GM12878 (cell line): Measurements from ENCODE around the gene SHB. TPM values are rescaled to one million over a fixed set of nuclear protein-coding genes. Genes with fewer than 3 reads are reported as not detected.

ENCODE experiments used
- ATAC-seq: fragments of 200-7000 bp; cut with Tn5 transposase; 3 replicates; pipeline ENCODE4 v1.9.1; 2020; ENCODE audit warnings: mild to moderate bottlenecking, moderate library complexity
- BruUV-seq: library from RNA; stranded (reverse); fragments of 400-500 nt; replicated peaks from 2 replicates; lab custom pipeline; 2021; lab: Mats Ljungman, UMichigan
- CTCF ChIA-PET: fragments of 300-600 bp; sonication (Branson Sonifier 250); formaldehyde crosslinking; extraction: SDS; loops from one replicate; lab custom pipeline; 2021; ENCODE audit warnings: inconsistent platforms; lab: Yijun Ruan, JAX
- POLR2A ChIA-PET: fragments of 350-600 bp; formaldehyde crosslinking; extraction: SDS; loops from one replicate; lab custom pipeline; 2021; ENCODE audit warnings: inconsistent platforms; lab: Charles Lee
- RAD21 ChIA-PET: fragments of 300-600 bp; sonication (Branson Sonifier 250); formaldehyde crosslinking; loops from one replicate; lab custom pipeline; 2023; ENCODE audit warnings: antibody characterized with exemption; ENCODE audit not compliant: unreplicated experiment; lab: Charles Lee
- SMC1A ChIA-PET: fragments of 300-600 bp; sonication (Branson Sonifier 250); formaldehyde crosslinking; loops from one replicate; lab custom pipeline; 2023; ENCODE audit not compliant: unreplicated experiment, uncharacterized antibody; lab: Charles Lee
- DNase-seq: peaks from one replicate; pipeline ENCODE4 v3.0.0-alpha.2; 2011; ENCODE audit warnings: low read depth, low spot score
- FAIRE-seq: peaks from 3 replicates; lab custom pipeline; 2011; peaks lifted over from hg19 to GRCh38; lab: Jason Lieb, UNC
- H2AFZ ChIP-seq: 2 replicates; pipeline ENCODE4 v1.6.0; 2011; ENCODE audit warnings: low read depth, low read length, control low read depth; ENCODE audit not compliant: control insufficient read depth
- H3K27ac ChIP-seq: 2 replicates; pipeline ENCODE4 v1.5.1; 2011; ENCODE audit warnings: control low read depth; ENCODE audit not compliant: control insufficient read depth, insufficient read depth
- H3K27me3 ChIP-seq, 2 experiments: replicated peaks in 1 of 2; 2 replicates each; pipeline versions ENCODE4 v1.6.0 to v1.6.1; 2011; ENCODE audit warnings: low read length in 1 of 2; ENCODE audit not compliant: control insufficient read depth in 2 of 2, insufficient read depth in 2 of 2
- H3K36me3 ChIP-seq, 2 experiments: 2 replicates each; pipeline ENCODE4 v1.5.1; 2011; ENCODE audit warnings: low read length in 1 of 2; ENCODE audit not compliant: control insufficient read depth in 2 of 2, insufficient read depth in 2 of 2
- H3K4me1 ChIP-seq: 2 replicates; pipeline ENCODE4 v1.6.1; 2011; ENCODE audit warnings: mild to moderate bottlenecking, low read length, moderate library complexity, mixed read lengths; ENCODE audit not compliant: control insufficient read depth, insufficient read depth
- H3K4me2 ChIP-seq: 2 replicates; pipeline ENCODE4 v1.6.0; 2011; ENCODE audit warnings: control low read depth; ENCODE audit not compliant: control insufficient read depth, insufficient read depth
- H3K4me3 ChIP-seq: fragments of 200-600 bp; sonication (generic); 2 replicates; pipeline ENCODE4 v1.5.1; 2016
- H3K79me2 ChIP-seq: 2 replicates; pipeline ENCODE4 v1.6.0; 2011; ENCODE audit warnings: low read length; ENCODE audit not compliant: control insufficient read depth, insufficient read depth
- H3K9ac ChIP-seq: 2 replicates; pipeline ENCODE4 v1.8.0; 2011; ENCODE audit warnings: low read length, control low read depth, mixed read lengths; ENCODE audit not compliant: control insufficient read depth, insufficient read depth
- H3K9me3 ChIP-seq: replicated peaks from 3 replicates; pipeline ENCODE4 v1.5.1; 2011; ENCODE audit warnings: mild to moderate bottlenecking, low read length; ENCODE audit not compliant: control insufficient read depth, insufficient read depth
- H4K20me1 ChIP-seq: 2 replicates; pipeline ENCODE4 v1.6.0; 2011; ENCODE audit not compliant: control insufficient read depth, insufficient read depth
- HDGF ChIP-seq: fragments of 450-650 bp; IDR thresholded peaks from 2 replicates; pipeline ENCODE4 v1.6.1; 2016; ENCODE audit warnings: antibody characterized with exemption
- KAT2A ChIP-seq: conservative IDR thresholded peaks from 2 replicates; pipeline ENCODE4 v1.6.1; 2011; ENCODE audit warnings: low read depth, low read length; ENCODE audit not compliant: control insufficient read depth
- MTA3 ChIP-seq: IDR thresholded peaks from 2 replicates; pipeline ENCODE4 v1.6.1; 2012; ENCODE audit warnings: low read length, inconsistent platforms, borderline replicate concordance
- NFYA ChIP-seq: IDR thresholded peaks from 2 replicates; pipeline ENCODE4 v1.6.1; 2011; ENCODE audit warnings: low read depth, mild to moderate bottlenecking, low read length, improper control_type of control experiment, borderline replicate concordance
- SMC3 ChIP-seq: IDR thresholded peaks from 2 replicates; pipeline ENCODE4 v1.6.1; 2011; ENCODE audit warnings: low read length, improper control_type of control experiment, borderline replicate concordance
- SREBF1 ChIP-seq: IDR thresholded peaks from 2 replicates; pipeline ENCODE4 v1.6.1; 2012; ENCODE audit warnings: mild to moderate bottlenecking, low read length
- ZBED1 ChIP-seq: IDR thresholded peaks from 2 replicates; pipeline ENCODE4 v1.6.1; 2016; ENCODE audit warnings: borderline replicate concordance
- WGBS: methylation state at CpG from one replicate; pipeline ENCODE4 v1.1.6; 2016; ENCODE audit warnings: low lambda C conversion rate; ENCODE audit not compliant: insufficient replicate concordance, insufficient coverage; ENCODE audit errors: missing lambda C conversion rate; 5-methylcytosine and 5-hydroxymethylcytosine counted together
- in situ Hi-C: fragments of 300-500 bp; cut with MboI; formaldehyde crosslinking; loops from 9 replicates; pipeline ENCODE4 v1.14.3; 2018; ENCODE audit warnings: mixed read lengths
- intact Hi-C: fragments of 100-400 bp; cut with micrococcal nuclease; formaldehyde crosslinking; loops from one replicate; pipeline ENCODE4 v1.14.2; 2022; ENCODE audit not compliant: unreplicated experiment
- polyA plus RNA-seq, 11 experiments: library from polyadenylated mRNA; depleted of rRNA in 4 of 11; unstranded in 6 of 11; stranded (reverse) in 5 of 11; fragments of >200 nt; fragmentation: Nextera tagmentation in 4 of 11; fragmentation: Illumina TruSeq in 1 of 11; extraction: Ambion mirVana in 4 of 11; extraction: Trizol in 1 of 11; gene quantifications; 1 replicate in 1 of 11; 2 replicates in 10 of 11; pipeline versions ENCODE4 v1.2.1 to v1.2.3, GENCODE V29; 2011 to 2016; ENCODE audit warnings: inconsistent platforms in 2 of 11, missing spikeins in 2 of 11, low read depth in 1 of 11
- total RNA-seq, 4 experiments: library from RNA; depleted of rRNA in 3 of 4; stranded (reverse); fragments of >200 nt in 3 of 4; fragmentation: Illumina TruSeq in 1 of 4; extraction: Trizol in 1 of 4; gene quantifications; 2 replicates each; pipeline versions ENCODE4 v1.2.1 to v1.2.3, GENCODE V29; 2013 to 2021
- TF ChIP-seq, protein P1 (sequence below): fragments of 450-650 bp; conservative IDR thresholded peaks from 2 replicates; pipeline ENCODE4 v1.6.1; 2017; ENCODE audit warnings: mild to moderate bottlenecking, moderate library complexity

Gene SHB
- total and polyA plus RNA-seq, 10 of the 15 experiments (the other 5 are each of a cell fraction or from before 2014, with no cell fraction given), result 0.29 to 6.2 (median 1.3) TPM

DNA sequence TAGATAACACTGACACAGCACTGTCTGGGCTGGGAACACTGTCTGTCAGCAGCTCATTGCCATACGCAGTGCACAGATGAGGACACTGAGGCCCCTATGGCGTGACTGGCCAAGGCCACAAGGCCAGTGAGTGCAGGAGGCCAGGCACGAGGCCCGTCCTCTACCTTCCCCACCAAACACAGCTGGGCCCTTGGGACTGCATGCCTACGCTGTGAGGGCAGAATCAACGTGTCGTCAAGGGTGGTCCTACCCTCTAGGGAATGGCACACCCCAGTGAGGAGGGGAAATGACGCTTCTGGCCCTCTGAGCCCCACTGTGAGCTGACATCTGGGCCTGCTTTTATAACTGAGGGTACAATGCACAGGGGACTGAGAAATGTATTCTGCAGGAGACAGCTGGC lies 123.0 kb downstream of the SHB start:
- ChIA-PET SMC1A (no interaction called here), RAD21 (interaction anchor here (1.3 kb wide), 1 partner anchor 33 kb away, joined by 3 read pairs; no protein-coding TSS in a partner anchor), CTCF (no interaction called here), POLR2A (no interaction called here)
- no peaks in the 10 kb centered on the region for H4K20me1 ChIP-seq
- H3K4me1 ChIP-seq, result no peaks in the 10 kb centered on the region
- ATAC-seq (no peak), DNase-seq (no peak), FAIRE-seq (no peak)
- no TSS peak for BruUV-seq
- H3K27ac ChIP-seq, result no peak overlapping the region
- no peak for TF ChIP-seq SREBF1
- TF ChIP-seq, protein P1, sequence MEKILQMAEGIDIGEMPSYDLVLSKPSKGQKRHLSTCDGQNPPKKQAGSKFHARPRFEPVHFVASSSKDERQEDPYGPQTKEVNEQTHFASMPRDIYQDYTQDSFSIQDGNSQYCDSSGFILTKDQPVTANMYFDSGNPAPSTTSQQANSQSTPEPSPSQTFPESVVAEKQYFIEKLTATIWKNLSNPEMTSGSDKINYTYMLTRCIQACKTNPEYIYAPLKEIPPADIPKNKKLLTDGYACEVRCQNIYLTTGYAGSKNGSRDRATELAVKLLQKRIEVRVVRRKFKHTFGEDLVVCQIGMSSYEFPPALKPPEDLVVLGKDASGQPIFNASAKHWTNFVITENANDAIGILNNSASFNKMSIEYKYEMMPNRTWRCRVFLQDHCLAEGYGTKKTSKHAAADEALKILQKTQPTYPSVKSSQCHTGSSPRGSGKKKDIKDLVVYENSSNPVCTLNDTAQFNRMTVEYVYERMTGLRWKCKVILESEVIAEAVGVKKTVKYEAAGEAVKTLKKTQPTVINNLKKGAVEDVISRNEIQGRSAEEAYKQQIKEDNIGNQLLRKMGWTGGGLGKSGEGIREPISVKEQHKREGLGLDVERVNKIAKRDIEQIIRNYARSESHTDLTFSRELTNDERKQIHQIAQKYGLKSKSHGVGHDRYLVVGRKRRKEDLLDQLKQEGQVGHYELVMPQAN, result no peak
- no peak for TF ChIP-seq MTA3
- TF ChIP-seq NFYA, result no peak
- TF ChIP-seq HDGF, result no peak
- TF ChIP-seq KAT2A, result no peak
- TF ChIP-seq ZBED1, result no peak
- TF ChIP-seq SMC3, result no peak
- 35% methylated on average over 8 of the region's 8 CpGs for WGBS
- intact Hi-C loops, result no loop called here
- H3K79me2 ChIP-seq, result no peaks in the 10 kb centered on the region
- no peak overlapping the region for H3K4me2 ChIP-seq
- no peak overlapping the region for H3K4me3 ChIP-seq
- no peaks in the 10 kb centered on the region; a peak in 1 of 4 replicates for H3K27me3 ChIP-seq
- H2AFZ ChIP-seq, result no peak overlapping the region
- H3K9ac ChIP-seq, result no peak overlapping the region
- H3K9me3 ChIP-seq, result no peaks in the 10 kb centered on the region
- H3K36me3 ChIP-seq, result no peaks in the 10 kb centered on the region; a peak in 1 of 4 replicates
- in situ Hi-C loops, result no loop called here
